ENCODE data around the gene SLC40A1. TPM values are rescaled to one million over a fixed set of nuclear protein-coding genes. Genes with fewer than 3 reads are reported as not detected.

Gene SLC40A1
- total and polyA plus RNA-seq, 2 of the 13 experiments (the other 11 are each of a cell fraction or from before 2014, with no cell fraction given) = 10.6 to 24.9 TPM

- TF ChIP-seq ZHX2 (IDR thresholded peaks at IDR 0.05; ENCODE audit: low read depth) = no peak
- no peak for TF ChIP-seq ZHX2 (CRISPR knock-in tag; IDR thresholded peaks at IDR 0.05; ENCODE audit: borderline replicate concordance)
- TF ChIP-seq NCOA2 (CRISPR knock-in tag; IDR thresholded peaks at IDR 0.05) = peak; percentile 86
- no peak for TF ChIP-seq NONO (IDR thresholded peaks at IDR 0.05)
- no peak for TF ChIP-seq NONO (CRISPR knock-in tag; conservative IDR thresholded peaks at IDR 0.05)
- no peak for TF ChIP-seq IKZF4 (CRISPR knock-in tag; IDR thresholded peaks at IDR 0.05; ENCODE audit: borderline replicate concordance, low read depth, not compliant biosample characterization)
- no peak for TF ChIP-seq POLR2AphosphoS2 (IDR thresholded peaks at IDR 0.05; ENCODE audit: low read depth, low read length)
- peak; percentile 79 for TF ChIP-seq FOSL2 (CRISPR knock-in tag; IDR thresholded peaks at IDR 0.05)
- TF ChIP-seq THAP11 (CRISPR knock-in tag; IDR thresholded peaks at IDR 0.05) = no peak
- no peak for TF ChIP-seq MZF1 (CRISPR knock-in tag; IDR thresholded peaks at IDR 0.05; ENCODE audit: borderline replicate concordance)
- TF ChIP-seq CCDC6 (CRISPR knock-in tag; IDR thresholded peaks at IDR 0.05) = no peak
- no peak for TF ChIP-seq CCAR2 (optimal IDR thresholded peaks at IDR 0.05; ENCODE audit: low read depth, low read length)
- TF ChIP-seq SKI (IDR thresholded peaks at IDR 0.05; ENCODE audit: partially characterized antibody) = no peak
- no peak for TF ChIP-seq TCF7L2 (IDR thresholded peaks at IDR 0.05; ENCODE audit: low read depth, low read length)
- TF ChIP-seq ZBTB1 (CRISPR knock-in tag; IDR thresholded peaks at IDR 0.05; ENCODE audit: borderline replicate concordance) = no peak
- no peak for TF ChIP-seq ATF7-NPFF (CRISPR knock-in tag; IDR thresholded peaks at IDR 0.05; ENCODE audit: low read depth)
- no peak for TF ChIP-seq ZBTB37 (CRISPR knock-in tag; IDR thresholded peaks at IDR 0.05)
- TF ChIP-seq POLR2A (IDR thresholded peaks at IDR 0.05; ENCODE audit: insufficient read depth in 1 of 2, low read depth in 2 of 2, low read length in 2 of 2) = no peak
- TF ChIP-seq ZNF205 (CRISPR knock-in tag; IDR thresholded peaks at IDR 0.05) = no peak
- no peak for TF ChIP-seq ZNF878 (CRISPR knock-in tag; IDR thresholded peaks at IDR 0.05)
- no peak for TF ChIP-seq ZNF33A (CRISPR knock-in tag; IDR thresholded peaks at IDR 0.05; ENCODE audit: borderline replicate concordance)
- no peak for TF ChIP-seq TCF12 (IDR thresholded peaks at IDR 0.05)
- TF ChIP-seq TCF12 (CRISPR knock-in tag; IDR thresholded peaks at IDR 0.05) = no peak
- no peak for TF ChIP-seq FOXP1 (IDR thresholded peaks at IDR 0.05)
- TF ChIP-seq FOXP1 (CRISPR knock-in tag; IDR thresholded peaks at IDR 0.05) = peak; percentile 25; the same call in 1 of the 2 replicates
- no peak for TF ChIP-seq ZNF121 (CRISPR knock-in tag; IDR thresholded peaks at IDR 0.05)
- TF ChIP-seq FOSL1 (CRISPR knock-in tag; IDR thresholded peaks at IDR 0.05; ENCODE audit: borderline replicate concordance) = no peak
Measured at GRCh38 chr2:189613077-189613636, 32.6 kb upstream of the SLC40A1 start (continued).
